Astrocyte of the hippocampus (primary cell): Measurements from ENCODE around the gene PCED1B.
"Not testable (repeated sequence)": the region's sequence is repeated elsewhere in the genome, so short reads cannot be mapped to it uniquely, and the experiment has no call there.

Source experiments
- DNase-seq: peaks from one replicate; pipeline ENCODE4 v3.0.0; 2011; ENCODE audit warnings: low read depth, low spot score

PCED1B gene

GRCh38 chr12:47206450-47207339 lies 127.3 kb downstream of the PCED1B start:
- DNase-seq, result no peak

- DNase-seq, result no peak
These were observed 127.9 kb downstream of the PCED1B start for GRCh38 chr12:47207340-47207717.

GRCh38 chr12:47207829-47208248 lies 128.4 kb downstream of the PCED1B start:
- DNase-seq, result no peak

- DNase-seq, result no peak
These were observed 129.6 kb downstream of the PCED1B start for GRCh38 chr12:47209014-47209413.

GRCh38 chr12:47210776-47211175 lies 131.4 kb downstream of the PCED1B start:
- DNase-seq, result no peak

- DNase-seq, result no peak
These were observed 133.2 kb downstream of the PCED1B start for GRCh38 chr12:47212701-47213039.

GRCh38 chr12:47213396-47213795 lies 134.0 kb downstream of the PCED1B start:
- DNase-seq, result no peak

GRCh38 chr12:47214001-47214619 lies 134.7 kb downstream of the PCED1B start:
- no peak for DNase-seq

GRCh38 chr12:47214771-47215170 lies 135.3 kb downstream of the PCED1B start:
- DNase-seq, result no peak

- no peak for DNase-seq
These were observed 136.8 kb downstream of the PCED1B start for GRCh38 chr12:47216150-47216677.

- not testable (repeated sequence) for DNase-seq
These were observed 138.1 kb downstream of the PCED1B start for GRCh38 chr12:47217595-47217869.

GRCh38 chr12:47218191-47218654 lies 138.8 kb downstream of the PCED1B start:
- no peak for DNase-seq

GRCh38 chr12:47219243-47219642 lies 139.8 kb downstream of the PCED1B start:
- peak; percentile 57 for DNase-seq

GRCh38 chr12:47221256-47222023 lies 142.0 kb downstream of the PCED1B start:
- no peak for DNase-seq

GRCh38 chr12:47222520-47223030 lies 143.2 kb downstream of the PCED1B start:
- no peak for DNase-seq

GRCh38 chr12:47223031-47223847 lies 143.8 kb downstream of the PCED1B start:
- DNase-seq, result peak; percentile 34

GRCh38 chr12:47223848-47224213 lies 144.4 kb downstream of the PCED1B start:
- peak; percentile 32 for DNase-seq

- DNase-seq, result no peak
These were observed 145.2 kb downstream of the PCED1B start for GRCh38 chr12:47224563-47225133.

GRCh38 chr12:47225356-47225755 lies 145.9 kb downstream of the PCED1B start:
- DNase-seq, result no peak

GRCh38 chr12:47226199-47226598 lies 146.8 kb downstream of the PCED1B start:
- no peak for DNase-seq

- no peak for DNase-seq
These were observed 149.4 kb downstream of the PCED1B start for GRCh38 chr12:47228802-47229201.
